ENCODE results near the gene ZNF862.

Gene ZNF862

GRCh38 chr7:149811831-149812490 is 26.2 kb upstream of the ZNF862 start:
- no peak for DNase-seq

GRCh38 chr7:149813254-149814035 is 24.7 kb upstream of the ZNF862 start:
- no peak for DNase-seq

DNA sequence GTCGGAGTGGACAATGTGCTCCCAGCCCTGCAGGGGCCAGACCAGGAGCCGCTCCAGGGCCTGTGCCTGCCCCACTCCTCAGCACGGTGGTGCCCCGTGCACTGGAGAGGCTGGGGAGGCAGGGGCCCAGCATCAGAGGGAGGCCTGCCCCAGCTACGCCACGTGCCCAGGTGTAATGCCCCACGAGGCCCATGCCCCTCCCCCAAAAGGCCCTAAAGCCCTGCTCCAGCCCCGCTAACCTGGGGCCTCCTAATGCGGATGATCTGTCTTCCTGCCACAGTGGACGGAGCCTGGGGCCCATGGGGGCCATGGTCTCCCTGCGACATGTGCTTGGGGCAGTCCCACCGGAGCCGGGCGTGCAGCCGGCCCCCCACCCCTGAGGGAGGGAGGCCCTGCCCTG is 23.7 kb upstream of the ZNF862 start:
- DNase-seq = no peak

DNA sequence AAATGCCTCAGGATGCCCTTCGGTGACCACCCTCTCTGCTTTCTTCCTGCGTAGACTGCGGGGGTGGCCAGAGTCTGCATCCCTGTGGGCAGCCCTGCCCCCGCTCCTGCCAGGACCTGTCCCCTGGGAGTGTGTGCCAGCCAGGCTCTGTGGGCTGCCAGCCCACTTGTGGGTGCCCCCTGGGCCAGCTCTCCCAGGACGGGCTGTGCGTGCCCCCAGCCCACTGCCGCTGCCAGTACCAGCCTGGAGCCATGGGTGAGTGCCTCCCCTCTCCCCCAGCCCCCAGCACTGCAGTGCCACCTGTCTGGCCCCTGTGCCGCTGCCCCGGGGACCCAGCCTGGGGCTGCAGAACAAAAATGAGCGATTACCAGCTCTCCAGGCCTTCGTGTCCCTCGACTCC is 23.1 kb upstream of the ZNF862 start:
- DNase-seq = no peak

- DNase-seq = no peak
Measured at GRCh38 chr7:149815661-149816266, 22.4 kb upstream of the ZNF862 start.

GRCh38 chr7:149816267-149816751 is 21.9 kb upstream of the ZNF862 start:
- no peak for DNase-seq

DNA sequence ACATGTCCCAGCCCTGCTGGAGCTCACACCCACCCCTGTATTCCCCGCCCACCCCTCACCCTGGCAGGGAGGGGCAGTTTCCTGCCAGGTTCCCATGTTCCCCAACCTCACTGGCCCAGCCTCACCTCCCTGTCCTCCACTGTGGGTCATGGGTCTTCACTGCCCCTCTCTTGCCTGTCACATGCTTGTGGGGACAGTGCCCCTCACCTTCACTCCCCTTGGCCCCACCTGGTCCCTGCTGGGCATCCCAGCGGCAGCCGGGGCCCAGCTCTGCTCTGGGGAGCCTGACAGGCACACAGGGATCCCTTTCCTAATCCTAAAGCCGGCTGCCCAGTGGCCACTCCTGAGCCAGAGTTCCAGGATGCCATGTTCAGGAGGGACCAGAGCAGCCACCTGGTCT is 21.4 kb upstream of the ZNF862 start:
- DNase-seq = no peak

DNA sequence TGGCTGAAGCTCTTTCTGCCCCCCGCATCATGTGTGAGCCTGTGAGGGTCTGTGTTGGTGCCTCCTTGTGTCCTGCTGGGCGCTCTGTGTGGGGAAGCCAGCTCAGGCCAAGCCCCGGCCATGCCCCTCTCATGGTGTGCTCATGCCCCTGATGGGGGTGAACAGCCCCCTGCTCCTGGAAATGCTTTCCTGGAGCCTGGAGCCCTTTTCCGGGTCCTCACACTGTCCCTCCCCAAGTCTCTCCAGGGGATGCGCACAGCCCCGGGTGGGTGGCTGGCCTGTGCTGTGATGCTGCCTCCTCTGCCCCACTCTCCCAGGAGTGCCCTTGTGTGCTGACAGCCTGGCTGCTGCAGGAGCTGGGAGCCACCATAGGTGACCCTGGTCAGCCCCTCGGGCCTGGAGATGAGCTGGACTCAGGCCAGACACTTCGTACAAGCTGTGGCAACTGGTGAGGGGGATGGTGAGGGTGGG is 20.8 kb upstream of the ZNF862 start:
- no peak for DNase-seq

- no peak for DNase-seq
Measured at GRCh38 chr7:149817836-149818535, 20.2 kb upstream of the ZNF862 start.

DNA sequence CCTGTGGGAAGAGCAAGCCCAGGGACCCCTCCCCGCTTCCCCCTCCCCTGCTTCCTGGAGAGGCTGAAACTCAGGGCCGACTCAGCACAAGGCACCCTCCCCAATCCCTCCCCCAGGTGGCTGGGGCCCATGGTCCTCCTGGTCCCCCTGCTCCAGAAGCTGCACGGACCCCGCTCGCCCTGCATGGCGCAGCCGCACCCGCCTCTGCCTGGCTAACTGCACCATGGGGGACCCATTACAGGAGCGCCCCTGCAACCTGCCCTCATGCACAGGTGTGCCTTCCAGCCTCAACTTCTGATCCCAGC is 19.7 kb upstream of the ZNF862 start:
- no peak for DNase-seq

DNA sequence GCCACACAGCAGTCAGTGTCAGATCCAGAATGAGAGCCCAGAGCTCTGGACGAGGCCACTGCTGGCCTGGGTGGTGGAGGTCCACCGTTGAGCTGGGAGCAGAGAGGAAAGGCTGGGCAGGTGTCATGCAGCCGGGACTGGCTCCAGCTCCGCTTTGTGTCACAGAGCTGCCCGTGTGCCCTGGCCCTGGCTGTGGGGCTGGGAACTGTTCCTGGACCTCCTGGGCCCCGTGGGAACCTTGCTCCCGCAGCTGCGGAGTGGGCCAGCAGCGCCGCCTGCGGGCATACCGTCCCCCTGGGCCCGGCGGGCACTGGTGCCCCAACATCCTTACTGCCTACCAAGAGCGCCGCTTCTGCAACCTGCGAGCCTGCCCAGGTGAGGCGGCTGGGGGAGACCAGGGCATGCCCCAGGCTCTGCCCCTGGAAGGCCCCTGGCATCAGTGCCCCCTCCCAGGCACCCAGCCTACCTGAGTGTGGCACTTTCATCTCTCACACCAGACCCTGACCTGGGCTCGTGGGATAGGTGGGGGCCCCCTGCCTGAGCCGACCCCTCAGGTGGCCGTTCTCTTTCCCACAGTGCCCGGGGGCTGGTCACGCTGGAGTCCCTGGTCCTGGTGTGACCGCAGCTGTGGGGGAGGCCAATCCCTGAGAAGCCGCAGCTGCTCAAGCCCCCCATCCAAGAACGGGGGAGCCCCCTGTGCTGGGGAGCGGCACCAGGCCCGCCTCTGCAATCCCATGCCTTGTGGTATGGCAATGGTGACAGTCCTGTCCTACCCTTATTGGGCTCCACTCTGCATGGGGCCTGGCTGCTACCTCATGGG is 18.8 kb upstream of the ZNF862 start:
- no peak for DNase-seq

- no peak for DNase-seq
Measured at GRCh38 chr7:149819961-149820340, 18.2 kb upstream of the ZNF862 start.

GRCh38 chr7:149820622-149821190 is 17.5 kb upstream of the ZNF862 start:
- DNase-seq = no peak

DNA sequence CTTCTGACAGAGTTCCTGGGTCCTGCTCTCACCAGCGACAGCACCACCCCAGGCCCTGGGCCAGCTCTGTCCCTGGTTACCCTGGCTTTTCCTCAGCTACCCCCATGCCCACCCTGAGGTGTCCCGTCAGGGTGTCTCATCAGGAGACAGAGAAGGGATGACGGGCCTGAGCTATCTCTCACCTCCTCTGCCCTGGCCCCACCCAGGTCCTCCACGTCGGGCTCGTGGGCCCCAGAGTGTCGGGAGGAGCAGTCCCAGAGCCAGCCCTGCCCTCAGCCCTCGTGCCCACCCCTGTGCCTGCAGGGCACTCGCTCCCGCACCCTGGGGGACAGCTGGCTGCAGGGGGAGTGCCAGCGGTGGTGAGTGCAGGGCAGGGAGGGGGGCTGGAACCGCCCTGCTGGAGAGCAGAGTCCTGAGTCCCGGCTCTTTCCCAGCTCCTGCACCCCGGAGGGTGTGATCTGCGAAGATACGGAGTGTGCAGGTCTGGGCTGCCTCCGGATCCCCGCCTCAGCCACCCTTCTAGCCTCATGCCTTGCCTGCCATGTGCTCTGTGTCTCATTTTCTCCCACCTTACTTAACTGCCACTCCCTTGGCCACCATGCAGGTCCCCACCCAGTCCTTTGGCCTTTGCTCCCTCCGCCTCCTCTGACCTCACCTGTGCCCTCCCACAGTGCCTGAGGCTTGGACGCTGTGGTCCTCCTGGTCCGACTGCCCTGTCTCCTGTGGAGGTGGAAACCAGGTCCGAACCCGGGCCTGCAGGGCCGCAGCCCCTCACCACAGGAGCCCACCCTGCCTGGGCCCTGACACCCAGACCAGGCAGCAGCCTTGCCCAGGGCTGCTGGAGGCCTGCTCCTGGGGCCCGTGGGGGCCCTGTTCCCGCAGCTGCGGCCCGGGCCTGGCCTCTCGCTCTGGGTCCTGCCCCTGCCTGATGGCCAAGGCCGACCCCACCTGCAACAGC is 16.7 kb upstream of the ZNF862 start:
- DNase-seq = no peak

DNA sequence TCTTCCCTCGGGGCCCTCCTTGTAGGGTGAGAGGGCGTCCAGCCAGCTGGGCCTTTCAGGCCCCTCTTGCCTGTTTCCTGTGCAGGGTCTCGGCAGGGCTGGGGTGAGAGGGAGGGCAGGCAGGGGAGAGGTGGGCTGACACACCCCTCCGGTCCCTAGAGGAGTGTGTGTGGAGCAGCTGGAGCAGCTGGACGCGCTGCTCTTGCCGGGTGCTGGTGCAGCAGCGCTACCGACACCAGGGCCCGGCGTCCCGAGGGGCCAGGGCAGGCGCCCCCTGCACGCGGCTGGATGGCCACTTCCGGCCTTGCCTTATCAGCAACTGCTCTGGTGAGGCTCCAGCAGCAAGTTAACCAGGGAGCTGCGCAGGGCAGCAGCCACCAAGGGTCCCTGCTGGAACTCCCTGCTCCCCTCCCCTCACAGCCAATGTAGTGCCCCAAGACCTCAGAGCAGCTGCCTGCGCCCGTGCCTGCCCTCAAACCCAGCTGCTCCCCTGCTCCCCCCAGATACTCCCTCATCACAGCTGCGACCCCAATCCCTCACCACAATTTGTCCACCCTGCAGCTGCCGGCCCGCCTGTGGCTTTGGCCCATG is 15.7 kb upstream of the ZNF862 start:
- no peak for DNase-seq

GRCh38 chr7:149823191-149823630 is 15.0 kb upstream of the ZNF862 start:
- DNase-seq = no peak

DNA sequence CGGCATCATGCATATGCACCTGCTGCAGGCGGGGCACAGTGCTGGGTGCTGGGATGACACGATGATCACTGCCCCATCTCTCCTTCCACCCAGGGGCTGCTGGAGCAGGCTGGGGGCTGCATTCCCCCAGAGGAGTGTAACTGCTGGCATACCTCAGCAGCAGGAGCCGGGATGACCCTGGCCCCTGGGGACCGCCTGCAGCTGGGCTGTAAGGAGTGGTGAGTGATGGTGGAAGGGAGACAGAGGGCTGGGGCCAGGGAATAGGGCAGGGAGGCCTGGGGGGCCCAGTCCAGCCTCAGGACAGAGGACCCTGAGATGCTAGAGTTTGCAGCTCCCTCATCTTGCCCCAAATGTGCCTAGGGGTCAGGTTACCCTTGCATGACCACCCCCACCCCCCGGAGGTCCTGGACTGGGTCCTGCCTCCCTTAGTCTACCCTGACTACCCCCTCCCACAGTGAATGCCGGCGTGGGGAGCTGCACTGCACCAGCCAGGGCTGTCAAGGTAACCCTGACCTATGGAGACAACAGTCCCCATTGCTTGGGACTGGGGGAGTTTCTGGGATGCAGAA is 14.5 kb upstream of the ZNF862 start:
- DNase-seq = no peak

DNA sequence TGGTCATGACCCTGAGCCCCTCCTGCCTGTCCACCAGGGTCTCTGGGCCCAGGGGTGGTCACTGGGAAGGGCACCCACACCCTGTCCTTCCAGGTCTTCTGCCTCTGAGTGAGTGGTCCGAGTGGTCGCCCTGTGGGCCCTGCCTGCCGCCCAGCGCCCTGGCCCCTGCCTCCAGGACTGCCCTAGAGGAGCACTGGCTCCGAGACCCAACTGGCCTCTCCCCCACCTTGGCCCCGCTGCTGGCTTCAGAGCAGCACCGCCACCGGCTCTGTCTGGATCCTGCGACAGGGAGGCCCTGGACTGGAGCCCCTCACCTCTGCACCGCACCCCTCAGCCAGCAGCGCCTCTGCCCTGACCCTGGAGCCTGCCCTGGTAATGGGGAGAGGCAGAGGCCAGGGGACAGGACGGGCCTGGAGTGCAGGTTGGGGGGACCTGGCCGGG is 13.9 kb upstream of the ZNF862 start:
- DNase-seq = no peak

- no peak for DNase-seq
Measured at GRCh38 chr7:149824748-149825566, 13.2 kb upstream of the ZNF862 start.

All from NCI-H510A (cell line).